LNCAP (cell line): Measurements from ENCODE around the gene P4HTM.

Source experiments
- CTCF ChIP-seq: fragments of 450-650 bp; IDR thresholded peaks from 2 replicates; pipeline ENCODE4 v1.5.1; 2017; ENCODE audit warnings: mild to moderate bottlenecking

P4HTM gene

GRCh38 chr3:48985831-48986376, 4.1 kb upstream of the P4HTM start:
- TF ChIP-seq CTCF, result no peak

- TF ChIP-seq CTCF, result no peak
Measured at GRCh38 chr3:48989126-48989795, 780 bp upstream of the P4HTM start.

- no peak for TF ChIP-seq CTCF
Measured at GRCh38 chr3:48990636-48991469, 812 bp downstream of the P4HTM start.

GRCh38 chr3:48991851-48992545, 2.0 kb downstream of the P4HTM start:
- TF ChIP-seq CTCF, result no peak

GRCh38 chr3:48993834-48994233, 3.8 kb downstream of the P4HTM start:
- TF ChIP-seq CTCF, result no peak

GRCh38 chr3:48996640-48997039, 6.6 kb downstream of the P4HTM start:
- no peak for TF ChIP-seq CTCF

GRCh38 chr3:48997102-48997635, 7.1 kb downstream of the P4HTM start:
- TF ChIP-seq CTCF, result no peak
